ENCODE measurements around the gene SERPING1.
A peak's percentile ranks its signal among the peaks of the same experiment; 100 is the strongest.

DNA sequence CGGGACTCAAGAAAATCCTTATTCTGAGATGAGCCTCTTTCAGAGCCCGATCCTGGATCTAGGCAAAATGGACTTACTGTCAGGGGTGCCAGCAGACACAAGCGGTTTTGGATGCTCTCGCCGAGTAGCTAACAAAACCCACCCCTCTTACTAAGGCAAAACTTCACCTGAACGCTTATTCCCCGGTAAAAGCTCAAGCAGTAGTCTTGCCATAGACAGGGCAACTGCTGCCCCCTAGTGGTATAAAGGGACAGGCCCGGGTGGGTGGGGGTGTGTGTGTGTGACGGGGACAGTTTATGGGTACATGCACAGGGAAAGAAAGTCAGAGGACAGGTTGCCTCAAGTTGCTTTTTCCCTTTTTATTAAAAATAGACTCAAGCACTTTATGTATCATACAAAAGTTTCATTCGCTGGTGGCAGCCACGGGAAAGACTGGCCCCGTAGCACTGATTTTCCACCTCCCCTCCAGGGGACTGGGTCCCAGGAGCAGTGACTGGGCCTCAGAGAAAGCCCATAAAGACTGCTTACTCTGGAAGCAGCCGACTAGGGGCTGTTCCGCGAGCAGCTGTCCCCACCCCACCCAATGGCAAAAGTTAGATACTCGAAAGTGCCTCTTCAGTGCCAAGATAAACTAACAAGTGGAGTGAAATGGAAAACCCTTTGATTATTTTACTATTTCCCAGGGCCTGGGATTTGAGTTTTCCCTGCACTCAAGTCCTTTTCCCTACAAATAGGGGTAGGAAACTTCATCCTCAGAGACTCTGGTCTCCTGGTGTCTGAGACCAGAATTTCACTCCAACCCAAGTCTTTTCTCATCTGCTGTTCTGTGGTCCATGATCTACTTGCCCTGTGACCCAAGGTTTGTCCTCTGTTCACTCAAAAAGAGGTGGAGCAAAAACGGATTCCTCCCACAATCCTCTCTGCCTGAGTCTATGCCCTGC is 47.5 kb downstream of the SERPING1 start:
- TF ChIP-seq POLR2A (IDR thresholded peaks at IDR 0.05) (no peak), POLR2AphosphoS5 (IDR thresholded peaks at IDR 0.05) (peak; percentile 45)
- TF ChIP-seq, protein P1, sequence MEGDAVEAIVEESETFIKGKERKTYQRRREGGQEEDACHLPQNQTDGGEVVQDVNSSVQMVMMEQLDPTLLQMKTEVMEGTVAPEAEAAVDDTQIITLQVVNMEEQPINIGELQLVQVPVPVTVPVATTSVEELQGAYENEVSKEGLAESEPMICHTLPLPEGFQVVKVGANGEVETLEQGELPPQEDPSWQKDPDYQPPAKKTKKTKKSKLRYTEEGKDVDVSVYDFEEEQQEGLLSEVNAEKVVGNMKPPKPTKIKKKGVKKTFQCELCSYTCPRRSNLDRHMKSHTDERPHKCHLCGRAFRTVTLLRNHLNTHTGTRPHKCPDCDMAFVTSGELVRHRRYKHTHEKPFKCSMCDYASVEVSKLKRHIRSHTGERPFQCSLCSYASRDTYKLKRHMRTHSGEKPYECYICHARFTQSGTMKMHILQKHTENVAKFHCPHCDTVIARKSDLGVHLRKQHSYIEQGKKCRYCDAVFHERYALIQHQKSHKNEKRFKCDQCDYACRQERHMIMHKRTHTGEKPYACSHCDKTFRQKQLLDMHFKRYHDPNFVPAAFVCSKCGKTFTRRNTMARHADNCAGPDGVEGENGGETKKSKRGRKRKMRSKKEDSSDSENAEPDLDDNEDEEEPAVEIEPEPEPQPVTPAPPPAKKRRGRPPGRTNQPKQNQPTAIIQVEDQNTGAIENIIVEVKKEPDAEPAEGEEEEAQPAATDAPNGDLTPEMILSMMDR (IDR thresholded peaks at IDR 0.05), result peak; percentile 65 to 91 (median 74)
